HCT116 (cell line): ENCODE measurements around the gene SMIM20.

ENCODE experiments used
- CTCF ChIP-seq, 3 experiments: fragments of 200-600 bp in 1 of 3; sonication (generic) in 1 of 3; IDR thresholded peaks in 2 of 3; conservative IDR thresholded peaks in 1 of 3; 2 replicates each; pipeline ENCODE4 v1.5.1; 2012 to 2017; ENCODE audit warnings: low read depth in 2 of 3, low read length in 2 of 3, antibody characterized with exemption in 1 of 3, borderline replicate concordance in 1 of 3, control low read depth in 1 of 3, mild to moderate bottlenecking in 1 of 3, mixed read lengths in 1 of 3, mixed run types in 1 of 3, moderate library complexity in 1 of 3; ENCODE audit not compliant: insufficient read depth in 1 of 3
- EZH2 ChIP-seq: fragments of 200-600 bp; sonication (generic); IDR thresholded peaks from 2 replicates; pipeline ENCODE4 v1.6.1; 2017; ENCODE audit warnings: antibody characterized with exemption, mixed run types
- FOSL1 ChIP-seq: IDR thresholded peaks from 2 replicates; pipeline ENCODE4 v1.6.1; 2012; ENCODE audit warnings: low read depth
- POLR2A ChIP-seq: IDR thresholded peaks from 2 replicates; pipeline ENCODE4 v1.7.0; 2011; ENCODE audit warnings: borderline replicate concordance; ENCODE audit not compliant: insufficient read depth, insufficient read length; ENCODE audit errors: extremely low read depth
- POLR2AphosphoS5 ChIP-seq: IDR thresholded peaks from 2 replicates; pipeline ENCODE4 v1.6.1; 2011; ENCODE audit warnings: mild to moderate bottlenecking, low read depth, low read length, moderate library complexity
- REST ChIP-seq: IDR thresholded peaks from 2 replicates; pipeline ENCODE4 v1.6.1; 2012; ENCODE audit warnings: low read depth
- SP1 ChIP-seq: IDR thresholded peaks from 2 replicates; pipeline ENCODE4 v1.6.1; 2012; ENCODE audit warnings: low read depth
- YY1 ChIP-seq: IDR thresholded peaks from 2 replicates; pipeline ENCODE4 v1.6.1; 2011; ENCODE audit warnings: low read length, low read depth, moderate library complexity, mild to moderate bottlenecking; ENCODE audit not compliant: insufficient replicate concordance; ENCODE audit errors: extremely low read depth
- ZBTB33 ChIP-seq: IDR thresholded peaks from 2 replicates; pipeline ENCODE4 v1.6.1; 2011; ENCODE audit warnings: mild to moderate bottlenecking, low read length, moderate library complexity; ENCODE audit not compliant: insufficient replicate concordance; ENCODE audit errors: extremely low read depth
- ZNF274 ChIP-seq: fragments of 200-500 bp; sonication (Bioruptor generic); IDR thresholded peaks from 2 replicates; pipeline ENCODE4 v1.6.1; 2014; ENCODE audit warnings: mild to moderate bottlenecking, low read depth, low read length, inconsistent platforms

- TF ChIP-seq CTCF (IDR thresholded peaks at IDR 0.05 in 2 of 3, conservative IDR thresholded peaks at IDR 0.05 in 1 of 3; ENCODE audit: borderline replicate concordance in 1 of 3, insufficient read depth in 1 of 3, low read depth in 2 of 3, low read length in 2 of 3): no peak
- no peak for TF ChIP-seq EZH2
- no peak for TF ChIP-seq YY1
- no peak for TF ChIP-seq ZBTB33
- no peak for TF ChIP-seq REST
- TF ChIP-seq POLR2A: no peak
- no peak for TF ChIP-seq FOSL1
- no peak for TF ChIP-seq SP1
- TF ChIP-seq POLR2AphosphoS5: no peak
- TF ChIP-seq ZNF274: no peak
These were observed 16.8 kb downstream of the SMIM20 start for GRCh38 chr4:25930731-25931354.
